ENCODE data around the gene STXBP1.

The STXBP1 gene

DNA sequence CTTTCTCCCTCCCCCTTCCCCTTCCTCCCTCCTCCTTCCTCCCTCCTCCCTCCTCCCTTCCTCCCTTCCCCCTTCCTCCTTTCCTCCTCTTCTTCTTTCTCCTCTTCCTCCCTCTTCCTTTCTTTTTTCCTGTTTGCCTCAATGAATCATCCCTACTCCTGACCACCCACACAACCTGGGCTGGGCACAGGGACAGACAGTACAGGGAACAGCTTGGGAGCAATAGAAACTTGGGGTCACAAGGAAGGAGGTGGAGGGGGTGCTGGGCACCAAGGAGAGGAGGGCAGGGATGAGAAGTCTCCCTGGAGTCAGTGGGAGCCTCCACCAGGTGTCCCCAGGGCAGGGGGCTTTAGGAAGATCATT, 108.8 kb downstream of the STXBP1 start:
- ChIA-PET CTCF (interaction anchor here (1.9 to 8.0 kb wide), 2 partner anchors 8 to 13 kb away, joined by 6 to 53 read pairs; partner anchors contain the start of gene TOR2A), POLR2A (no interaction called here)
- DNase-seq (ENCODE audit: extremely low spot score) = no peak
- TF ChIP-seq, protein P1, sequence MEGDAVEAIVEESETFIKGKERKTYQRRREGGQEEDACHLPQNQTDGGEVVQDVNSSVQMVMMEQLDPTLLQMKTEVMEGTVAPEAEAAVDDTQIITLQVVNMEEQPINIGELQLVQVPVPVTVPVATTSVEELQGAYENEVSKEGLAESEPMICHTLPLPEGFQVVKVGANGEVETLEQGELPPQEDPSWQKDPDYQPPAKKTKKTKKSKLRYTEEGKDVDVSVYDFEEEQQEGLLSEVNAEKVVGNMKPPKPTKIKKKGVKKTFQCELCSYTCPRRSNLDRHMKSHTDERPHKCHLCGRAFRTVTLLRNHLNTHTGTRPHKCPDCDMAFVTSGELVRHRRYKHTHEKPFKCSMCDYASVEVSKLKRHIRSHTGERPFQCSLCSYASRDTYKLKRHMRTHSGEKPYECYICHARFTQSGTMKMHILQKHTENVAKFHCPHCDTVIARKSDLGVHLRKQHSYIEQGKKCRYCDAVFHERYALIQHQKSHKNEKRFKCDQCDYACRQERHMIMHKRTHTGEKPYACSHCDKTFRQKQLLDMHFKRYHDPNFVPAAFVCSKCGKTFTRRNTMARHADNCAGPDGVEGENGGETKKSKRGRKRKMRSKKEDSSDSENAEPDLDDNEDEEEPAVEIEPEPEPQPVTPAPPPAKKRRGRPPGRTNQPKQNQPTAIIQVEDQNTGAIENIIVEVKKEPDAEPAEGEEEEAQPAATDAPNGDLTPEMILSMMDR (IDR thresholded peaks at IDR 0.05; ENCODE audit: control extremely low read depth, extremely low read depth, low read depth, missing control alignments) = no peak

DNA sequence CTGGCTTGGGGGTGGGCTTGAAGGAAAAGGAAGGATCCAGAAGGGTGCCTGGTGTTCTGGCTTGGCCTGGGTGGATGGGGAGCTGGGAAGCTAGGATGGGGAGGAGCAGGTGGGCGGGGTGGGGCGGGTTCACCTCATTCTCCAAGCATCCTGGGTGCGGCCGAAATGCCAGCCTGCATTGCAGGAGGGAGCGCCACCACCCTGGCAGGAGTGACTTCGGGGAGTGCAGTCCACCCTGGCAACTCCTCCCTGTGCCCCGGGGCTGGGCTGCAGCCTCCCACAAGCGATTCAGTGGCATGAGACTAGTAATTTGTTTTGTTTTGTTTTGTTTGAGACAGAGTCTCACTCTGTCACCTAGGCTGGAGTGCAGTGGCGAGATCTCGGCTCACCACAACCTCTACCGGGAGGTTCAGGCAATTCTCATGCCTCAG, 109.3 kb downstream of the STXBP1 start:
- no peak for DNase-seq (ENCODE audit: extremely low spot score)
- POLR2A ChIA-PET = interaction anchor here (0.6 kb wide), 1 partner anchor 350 kb away, joined by 3 read pairs; no protein-coding TSS in a partner anchor
- TF ChIP-seq, protein P1 (IDR thresholded peaks at IDR 0.05; ENCODE audit: control extremely low read depth, extremely low read depth, low read depth, missing control alignments) = no peak
- CTCF ChIA-PET = interaction anchor here (0.9 to 1.3 kb wide), 4 partner anchors 10 to 313 kb away, joined by 3 to 4 read pairs (median 4); partner anchors contain the start of gene TOR2A

DNA sequence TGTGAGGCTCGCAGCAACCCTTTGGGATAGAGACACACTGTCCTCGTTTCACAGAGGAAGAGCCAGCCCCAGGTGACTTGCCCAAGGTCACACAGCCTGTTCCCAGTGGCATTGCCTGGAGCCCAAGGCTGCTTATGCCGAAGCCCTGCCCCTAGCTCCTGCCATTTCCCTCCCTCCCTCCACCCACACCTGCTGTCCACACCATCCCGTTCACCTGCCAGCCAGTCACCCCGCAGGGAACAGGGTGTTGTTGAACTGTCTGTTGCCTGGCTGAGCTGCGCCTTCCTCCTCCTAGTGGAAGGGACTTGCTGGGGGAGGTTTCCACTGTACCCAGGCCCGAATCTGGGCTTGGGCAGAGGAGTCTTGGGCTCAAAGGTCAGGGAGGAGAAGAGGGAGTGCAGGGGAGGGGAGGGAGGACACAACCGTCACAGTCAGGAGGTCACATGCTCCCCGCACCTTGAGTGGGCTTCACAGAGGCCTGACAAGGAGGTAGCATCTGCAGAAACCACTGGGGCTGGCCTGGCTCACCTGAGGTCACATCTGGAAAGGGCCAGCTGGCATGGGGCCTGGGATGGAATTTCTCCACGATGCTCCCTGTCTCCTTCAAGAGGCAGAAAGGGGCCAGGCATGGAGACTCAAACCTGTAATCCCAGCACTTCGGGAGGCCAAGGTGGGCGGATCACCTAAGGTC, 110.1 kb downstream of the STXBP1 start:
- POLR2A ChIA-PET = no interaction called here
- CTCF ChIA-PET = interaction anchor here (0.9 to 1.3 kb wide), 4 partner anchors 9 to 312 kb away, joined by 3 to 4 read pairs (median 4); partner anchors contain the start of gene TOR2A
- TF ChIP-seq, protein P1 (IDR thresholded peaks at IDR 0.05; ENCODE audit: control extremely low read depth, extremely low read depth, low read depth, missing control alignments) = no peak
- no peak for DNase-seq (ENCODE audit: extremely low spot score)

- ChIA-PET POLR2A (no interaction called here), CTCF (no interaction called here)
- DNase-seq (ENCODE audit: extremely low spot score) = no peak
- TF ChIP-seq, protein P1 (IDR thresholded peaks at IDR 0.05; ENCODE audit: control extremely low read depth, extremely low read depth, low read depth, missing control alignments) = no peak
Measured at GRCh38 chr9:127723013-127723412, 110.9 kb downstream of the STXBP1 start.

DNA sequence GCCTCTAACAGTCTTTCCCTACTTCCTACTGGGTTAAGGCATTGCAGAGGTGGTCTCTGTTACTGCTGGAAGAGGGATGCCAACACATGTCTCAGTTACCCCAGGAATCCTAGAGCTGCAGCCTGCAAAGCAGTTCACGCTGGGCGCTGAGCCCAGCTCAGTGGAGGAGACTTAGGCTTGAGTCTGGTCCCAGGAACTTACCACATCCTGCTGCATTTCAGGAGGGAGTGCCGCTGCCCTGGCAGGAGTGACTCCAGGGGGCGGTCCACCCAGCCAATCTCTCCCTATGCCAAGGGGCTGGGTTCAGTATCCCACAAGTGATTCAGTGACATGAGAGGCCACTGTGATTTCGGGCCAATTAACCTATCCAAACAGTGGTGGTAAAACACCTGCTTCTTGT, 111.4 kb downstream of the STXBP1 start:
- ChIA-PET CTCF (interaction anchor here (2.1 kb wide), 1 partner anchor 11 kb away, joined by 19 read pairs; the partner anchor contains the start of gene TOR2A), POLR2A (no interaction called here)
- DNase-seq (ENCODE audit: extremely low spot score) = no peak
- TF ChIP-seq, protein P1 (IDR thresholded peaks at IDR 0.05; ENCODE audit: control extremely low read depth, extremely low read depth, low read depth, missing control alignments) = no peak

DNA sequence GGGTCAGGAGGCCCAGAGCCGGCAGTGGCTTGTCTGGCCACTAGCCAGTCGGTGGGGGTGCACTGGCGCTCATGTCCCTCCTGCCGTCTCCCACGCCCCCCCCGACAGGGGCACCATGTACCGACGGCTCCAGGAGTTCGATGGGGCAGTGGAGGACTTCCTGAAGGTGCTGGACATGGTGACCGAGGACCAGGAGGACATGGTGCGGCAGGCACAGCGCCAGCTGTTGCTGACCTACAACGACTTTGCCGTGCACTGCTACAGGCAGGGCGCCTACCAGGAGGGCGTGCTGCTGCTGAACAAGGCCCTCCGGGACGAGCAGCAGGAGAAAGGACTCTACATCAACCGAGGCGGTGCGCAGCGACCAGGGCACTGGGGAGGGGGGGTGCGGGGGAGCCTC, 111.9 kb downstream of the STXBP1 start:
- CTCF ChIA-PET = interaction anchor here (2.1 kb wide), 1 partner anchor 10 kb away, joined by 19 read pairs; the partner anchor contains the start of gene TOR2A
- no peak for DNase-seq (ENCODE audit: extremely low spot score)
- POLR2A ChIA-PET = no interaction called here
- TF ChIP-seq, protein P1 (IDR thresholded peaks at IDR 0.05; ENCODE audit: control extremely low read depth, extremely low read depth, low read depth, missing control alignments) = no peak

All from GM10248 (cell line).